ENCODE measurements around the gene FFAR1.
"Not testable (repeated sequence)": the region's sequence is repeated elsewhere in the genome, so short reads cannot be mapped to it uniquely, and the experiment has no call there.

The FFAR1 gene

DNA sequence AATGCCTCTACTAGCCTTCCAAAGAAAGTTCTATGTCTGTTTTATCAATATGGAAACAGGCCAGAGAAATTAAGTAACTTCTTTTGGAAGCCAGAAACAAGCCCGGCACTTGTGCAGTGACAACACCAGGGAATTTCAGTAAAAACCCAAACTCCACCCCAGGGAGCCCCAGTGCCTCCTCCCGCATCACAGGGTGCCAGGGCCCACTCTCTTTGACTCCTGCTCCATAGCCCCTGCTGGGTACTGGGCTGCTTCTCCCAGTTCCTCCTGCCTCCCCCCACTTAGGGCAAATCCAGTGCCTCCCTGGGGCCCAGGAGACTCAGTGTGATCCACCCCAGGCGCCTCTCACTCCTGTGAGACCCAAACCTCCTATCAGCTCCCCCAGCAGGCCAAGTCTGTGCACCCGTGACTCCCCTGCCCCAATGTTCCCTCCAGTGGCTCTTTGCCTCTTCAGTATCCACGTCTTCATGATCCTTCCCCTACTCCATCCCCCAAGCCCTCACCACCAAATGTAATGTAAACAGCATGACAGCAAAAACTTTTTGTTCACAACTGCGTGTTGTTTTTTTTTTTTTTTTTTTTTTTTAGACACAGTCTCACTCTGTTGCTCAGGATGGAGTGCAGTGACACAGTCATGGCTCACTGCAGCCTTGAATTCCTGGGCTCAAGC is 8.2 kb downstream of the FFAR1 start:
- Mint-ChIP-seq H3K27me3 (ENCODE audit: low read depth) (peaks cover 6% of the 10 kb centered on the region), H3K9me3 (no peaks in the 10 kb centered on the region), H3K4me1 (ENCODE audit: low read depth) (peaks cover 15% of the 10 kb centered on the region), H3K36me3 (ENCODE audit: low read depth) (no peaks in the 10 kb centered on the region), H3K27ac (no peak overlapping the region), H3K4me3 (no peak overlapping the region)

DNA sequence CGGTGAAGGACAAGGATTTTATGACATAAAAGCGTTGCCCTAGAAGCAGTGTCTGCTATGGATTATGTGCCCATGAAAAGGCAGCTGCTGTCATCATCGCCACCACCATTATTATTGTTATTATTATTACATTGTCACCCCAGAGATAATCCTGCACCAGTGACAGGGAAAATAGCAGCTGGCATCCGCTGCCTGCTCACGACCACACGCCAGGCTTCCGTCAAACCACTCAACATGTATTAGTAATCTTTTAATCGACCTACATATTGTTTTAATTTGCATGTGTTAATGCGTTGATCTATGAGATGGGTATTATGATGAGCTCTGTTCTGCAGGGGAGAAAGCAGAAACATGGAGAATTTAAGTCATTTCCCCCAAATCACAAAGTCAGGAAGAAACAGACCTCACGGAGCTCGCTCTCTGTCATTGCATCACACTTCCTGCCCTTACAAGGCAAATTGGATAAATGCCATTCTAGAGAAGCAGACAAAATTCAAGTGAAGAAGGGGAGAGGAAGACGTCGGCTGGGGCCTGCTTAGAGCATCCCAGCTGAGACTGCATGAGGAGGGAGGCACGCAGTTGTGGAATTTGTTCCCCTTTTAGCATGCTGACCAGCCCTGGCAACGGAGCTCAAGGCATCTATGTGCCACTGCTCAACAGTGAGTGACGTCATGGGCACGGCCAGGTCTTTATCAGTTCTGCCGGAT is 10.3 kb downstream of the FFAR1 start, which contains the start of gene FFAR3:
Gene FFAR3, plus strand, starts transcription at position 594 of the 707 bp plus-strand sequence. CDS start 431 bp downstream, outside the sequence.
- Mint-ChIP-seq H3K9me3 (no peaks in the 10 kb centered on the region), H3K36me3 (ENCODE audit: low read depth) (no peaks in the 10 kb centered on the region), H3K4me1 (ENCODE audit: low read depth) (peaks cover 11% of the 10 kb centered on the region), H3K4me3 (peak within 1 kb of the TSS; percentile 11), H3K27me3 (ENCODE audit: low read depth) (peaks cover 16% of the 10 kb centered on the region), H3K27ac (no peak within 1 kb of the TSS)

DNA sequence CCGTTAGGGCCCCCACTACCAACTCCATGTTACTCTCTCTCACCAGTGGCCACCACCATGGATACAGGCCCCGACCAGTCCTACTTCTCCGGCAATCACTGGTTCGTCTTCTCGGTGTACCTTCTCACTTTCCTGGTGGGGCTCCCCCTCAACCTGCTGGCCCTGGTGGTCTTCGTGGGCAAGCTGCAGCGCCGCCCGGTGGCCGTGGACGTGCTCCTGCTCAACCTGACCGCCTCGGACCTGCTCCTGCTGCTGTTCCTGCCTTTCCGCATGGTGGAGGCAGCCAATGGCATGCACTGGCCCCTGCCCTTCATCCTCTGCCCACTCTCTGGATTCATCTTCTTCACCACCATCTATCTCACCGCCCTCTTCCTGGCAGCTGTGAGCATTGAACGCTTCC is 11.1 kb downstream of the FFAR1 start:
- H3K4me3 Mint-ChIP-seq; H3K36me3 Mint-ChIP-seq (ENCODE audit: low read depth); H3K27ac Mint-ChIP-seq; H3K9me3 Mint-ChIP-seq: not testable (repeated sequence)
- Mint-ChIP-seq H3K4me1 (ENCODE audit: low read depth) (peaks cover 11% of the 10 kb centered on the region), H3K27me3 (ENCODE audit: low read depth) (peaks cover 16% of the 10 kb centered on the region)

DNA sequence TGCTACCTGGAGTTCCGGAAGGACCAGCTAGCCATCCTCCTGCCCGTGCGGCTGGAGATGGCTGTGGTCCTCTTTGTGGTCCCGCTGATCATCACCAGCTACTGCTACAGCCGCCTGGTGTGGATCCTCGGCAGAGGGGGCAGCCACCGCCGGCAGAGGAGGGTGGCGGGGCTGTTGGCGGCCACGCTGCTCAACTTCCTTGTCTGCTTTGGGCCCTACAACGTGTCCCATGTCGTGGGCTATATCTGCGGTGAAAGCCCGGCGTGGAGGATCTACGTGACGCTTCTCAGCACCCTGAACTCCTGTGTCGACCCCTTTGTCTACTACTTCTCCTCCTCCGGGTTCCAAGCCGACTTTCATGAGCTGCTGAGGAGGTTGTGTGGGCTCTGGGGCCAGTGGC is 11.7 kb downstream of the FFAR1 start:
- peaks cover 16% of the 10 kb centered on the region for H3K27me3 Mint-ChIP-seq (ENCODE audit: low read depth)
- H3K4me3 Mint-ChIP-seq; H3K9me3 Mint-ChIP-seq; H3K27ac Mint-ChIP-seq; H3K36me3 Mint-ChIP-seq (ENCODE audit: low read depth): not testable (repeated sequence)
- H3K4me1 Mint-ChIP-seq (ENCODE audit: low read depth): peaks cover 11% of the 10 kb centered on the region

DNA sequence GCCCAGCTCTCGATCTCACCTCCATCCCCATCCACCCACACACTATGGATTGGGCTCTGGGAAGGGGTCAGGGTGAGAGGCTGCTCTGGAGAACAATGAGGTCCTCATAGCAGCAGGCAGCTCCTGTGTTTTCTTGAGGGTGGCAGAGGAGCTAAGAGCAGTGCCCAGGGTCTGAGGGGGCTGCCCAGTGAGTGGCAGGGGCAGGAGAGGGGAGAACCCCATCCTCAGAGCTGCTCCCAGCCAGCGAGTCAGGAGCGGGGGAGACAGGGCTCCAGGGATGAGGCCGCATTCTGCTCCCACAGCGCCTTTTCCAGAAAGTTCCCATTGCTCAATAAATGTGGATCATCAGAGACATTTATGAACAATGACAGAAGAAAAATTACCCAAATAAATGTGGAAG is 12.4 kb downstream of the FFAR1 start:
- H3K27ac Mint-ChIP-seq; H3K9me3 Mint-ChIP-seq; H3K4me3 Mint-ChIP-seq; H3K36me3 Mint-ChIP-seq (ENCODE audit: low read depth): not testable (repeated sequence)
- Mint-ChIP-seq H3K27me3 (ENCODE audit: low read depth) (peaks cover 16% of the 10 kb centered on the region), H3K4me1 (ENCODE audit: low read depth) (peaks cover 11% of the 10 kb centered on the region)

DNA sequence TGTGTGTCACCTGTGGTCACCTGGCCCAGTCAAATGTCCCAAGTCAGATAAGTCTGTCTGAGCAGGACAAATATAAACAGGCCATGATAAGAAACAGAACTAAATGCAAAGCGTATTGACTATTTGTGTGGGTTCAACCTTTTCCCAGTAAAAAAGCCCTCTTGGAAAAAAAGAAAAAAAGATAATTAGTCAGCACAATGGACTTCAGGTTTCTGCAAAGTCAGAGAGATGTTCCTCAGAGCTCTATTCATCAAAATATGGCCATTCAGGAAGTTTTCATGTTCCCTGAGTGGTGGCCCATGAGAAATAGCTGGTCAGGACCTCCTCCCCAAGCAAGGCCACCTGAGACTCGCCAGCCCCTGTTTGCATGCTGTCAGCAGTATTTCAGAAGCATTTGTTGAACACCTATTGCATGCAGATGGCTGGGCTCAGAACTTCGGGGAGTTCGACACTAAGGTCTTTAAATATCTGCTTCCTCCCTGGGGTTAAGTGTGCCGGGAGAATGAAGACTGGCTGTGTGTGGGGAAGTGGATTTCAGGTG is 13.2 kb downstream of the FFAR1 start:
- Mint-ChIP-seq H3K9me3 (no peaks in the 10 kb centered on the region), H3K36me3 (ENCODE audit: low read depth) (no peaks in the 10 kb centered on the region), H3K27ac (no peak overlapping the region), H3K4me3 (no peak overlapping the region), H3K27me3 (ENCODE audit: low read depth) (peaks cover 16% of the 10 kb centered on the region), H3K4me1 (ENCODE audit: low read depth) (peaks cover 11% of the 10 kb centered on the region)

DNA sequence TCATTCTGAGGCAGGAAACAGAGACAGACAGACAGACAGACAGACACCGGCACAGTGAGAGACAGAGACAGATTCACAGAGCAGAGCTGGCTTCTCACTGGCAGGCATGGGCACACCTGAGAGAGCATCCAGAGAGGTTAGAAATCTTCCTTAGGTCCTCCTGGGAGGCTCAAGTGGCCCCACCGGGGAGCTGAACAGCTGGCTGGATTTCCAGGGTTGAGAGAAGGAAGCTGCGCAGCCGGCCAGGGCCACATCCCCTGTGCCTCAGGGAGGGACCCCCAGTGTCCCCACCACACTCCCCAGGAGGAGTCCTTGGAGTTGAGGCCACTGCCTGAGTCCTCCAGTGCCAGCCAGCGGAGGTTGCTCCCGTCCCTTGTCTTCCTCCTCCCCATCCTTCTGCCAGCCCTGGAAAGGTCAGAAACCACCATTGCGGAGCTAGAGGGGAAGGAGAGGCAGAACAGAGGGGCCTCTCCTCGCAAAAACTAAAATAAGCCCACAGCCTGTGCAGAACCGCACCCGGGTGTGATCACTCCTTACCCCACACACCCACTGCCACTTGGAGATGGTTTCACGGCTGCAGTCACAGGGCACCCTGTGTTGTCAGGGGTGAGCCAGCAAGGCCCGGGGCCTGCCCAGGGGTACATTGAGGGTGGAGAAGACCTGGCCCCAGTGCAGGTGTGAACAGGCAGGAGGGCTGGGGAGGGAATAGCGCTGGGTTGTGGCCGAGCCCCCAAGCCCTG is 14.7 kb downstream of the FFAR1 start:
- peaks cover 9% of the 10 kb centered on the region for H3K4me1 Mint-ChIP-seq (ENCODE audit: low read depth)

DNA sequence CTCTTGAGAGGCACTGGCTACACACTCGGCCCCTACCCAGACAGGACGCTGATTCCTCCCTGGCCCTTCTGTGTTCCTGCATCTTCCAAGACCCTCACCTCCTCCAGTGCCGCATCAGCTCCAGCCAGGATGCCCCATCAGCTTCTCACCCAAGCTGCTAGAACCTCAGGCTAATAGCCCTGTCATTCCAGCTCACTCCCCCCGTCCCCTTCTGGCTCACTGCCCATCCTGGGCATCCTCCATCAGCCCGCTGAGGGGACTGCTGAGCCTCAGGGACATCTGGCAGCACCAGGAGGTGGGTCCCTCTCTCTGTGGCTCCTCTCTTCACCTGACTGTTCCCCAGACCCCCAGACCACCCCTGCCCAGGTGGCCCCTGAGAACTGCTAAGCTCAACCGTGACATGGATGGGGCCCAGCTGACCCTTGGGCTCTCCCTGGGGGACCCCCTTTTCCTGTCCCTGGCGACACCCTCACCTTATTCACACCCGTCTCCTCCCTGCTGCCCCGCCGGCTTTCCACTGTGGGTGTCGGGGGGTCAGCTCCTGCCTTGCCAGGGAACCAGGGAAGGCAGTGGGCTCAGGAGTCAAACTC is 15.4 kb downstream of the FFAR1 start:
- H3K9me3 Mint-ChIP-seq: no peaks in the 10 kb centered on the region
- no peak overlapping the region for H3K4me3 Mint-ChIP-seq
- H3K36me3 Mint-ChIP-seq (ENCODE audit: low read depth): no peaks in the 10 kb centered on the region
- H3K27me3 Mint-ChIP-seq (ENCODE audit: low read depth): peaks cover 30% of the 10 kb centered on the region
- H3K27ac Mint-ChIP-seq: no peak overlapping the region
- H3K4me1 Mint-ChIP-seq (ENCODE audit: low read depth): peaks cover 3% of the 10 kb centered on the region

More for the DNA sequence above, 14.7 kb downstream of the FFAR1 start:
- H3K27ac Mint-ChIP-seq: no peak overlapping the region
- H3K9me3 Mint-ChIP-seq: no peaks in the 10 kb centered on the region
- no peak overlapping the region for H3K4me3 Mint-ChIP-seq
- H3K36me3 Mint-ChIP-seq (ENCODE audit: low read depth): no peaks in the 10 kb centered on the region
- H3K27me3 Mint-ChIP-seq (ENCODE audit: low read depth): peaks cover 24% of the 10 kb centered on the region

DNA sequence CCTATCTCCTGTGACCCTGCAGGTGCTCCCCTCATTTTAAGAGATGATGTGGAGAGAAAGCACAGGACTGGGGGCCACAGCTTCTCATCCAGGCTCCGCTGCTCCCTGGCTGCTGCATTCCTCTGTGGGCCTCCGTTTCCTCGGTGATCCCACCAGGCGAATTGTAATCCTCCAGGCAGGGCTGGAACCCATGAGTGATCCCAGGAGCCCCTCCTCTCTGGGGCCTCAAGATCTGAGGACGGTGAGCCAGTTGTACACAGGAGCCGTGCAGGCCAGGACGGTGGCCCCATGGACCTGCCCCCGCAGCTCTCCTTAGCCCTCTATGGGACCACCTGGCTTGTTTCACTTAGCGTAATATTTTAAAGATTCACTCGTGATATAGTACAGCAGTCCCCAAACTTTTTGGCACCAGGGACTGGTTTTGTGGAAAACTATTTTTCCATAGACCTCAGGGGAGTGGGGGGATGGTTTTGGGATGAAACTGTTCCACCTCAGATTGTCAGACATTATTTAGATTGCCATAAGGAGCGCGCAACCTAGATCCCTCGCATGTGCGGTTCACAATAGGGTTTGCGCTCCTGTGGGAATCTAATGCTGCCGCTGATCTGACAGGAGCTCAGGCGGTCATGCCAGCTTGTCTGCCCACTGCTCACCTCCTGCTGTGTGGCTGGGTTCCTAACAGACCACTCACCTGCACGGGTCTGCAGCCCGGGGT is 16.2 kb downstream of the FFAR1 start:
- Mint-ChIP-seq H3K9me3 (no peaks in the 10 kb centered on the region), H3K27ac (no peak overlapping the region), H3K4me3 (no peak overlapping the region), H3K4me1 (ENCODE audit: low read depth) (no peaks in the 10 kb centered on the region), H3K36me3 (ENCODE audit: low read depth) (no peaks in the 10 kb centered on the region), H3K27me3 (ENCODE audit: low read depth) (peaks cover 38% of the 10 kb centered on the region)

DNA sequence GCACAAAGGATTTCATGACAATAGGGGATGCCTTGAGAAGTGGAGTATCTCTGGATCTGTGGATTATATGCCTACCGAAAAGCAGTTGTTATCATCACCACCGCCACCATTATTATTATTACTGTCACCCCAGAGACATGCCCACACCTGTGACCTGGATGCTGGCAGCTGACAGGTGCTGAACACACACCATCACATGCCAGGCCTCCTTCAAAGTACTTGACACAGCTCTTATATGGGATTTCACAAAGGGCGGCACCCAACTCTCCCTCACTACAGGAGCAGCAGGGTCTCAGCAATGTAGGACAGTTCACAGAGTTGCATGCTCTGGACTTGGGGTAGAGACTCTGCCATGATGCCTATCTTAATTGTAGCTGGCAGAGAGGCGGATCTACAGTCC is 17.6 kb downstream of the FFAR1 start:
- H3K27me3 Mint-ChIP-seq (ENCODE audit: low read depth): peaks cover 47% of the 10 kb centered on the region
- no peak overlapping the region for H3K27ac Mint-ChIP-seq
- no peaks in the 10 kb centered on the region for H3K4me1 Mint-ChIP-seq (ENCODE audit: low read depth)
- H3K4me3 Mint-ChIP-seq: no peak overlapping the region
- no peaks in the 10 kb centered on the region for H3K36me3 Mint-ChIP-seq (ENCODE audit: low read depth)
- no peaks in the 10 kb centered on the region for H3K9me3 Mint-ChIP-seq

DNA sequence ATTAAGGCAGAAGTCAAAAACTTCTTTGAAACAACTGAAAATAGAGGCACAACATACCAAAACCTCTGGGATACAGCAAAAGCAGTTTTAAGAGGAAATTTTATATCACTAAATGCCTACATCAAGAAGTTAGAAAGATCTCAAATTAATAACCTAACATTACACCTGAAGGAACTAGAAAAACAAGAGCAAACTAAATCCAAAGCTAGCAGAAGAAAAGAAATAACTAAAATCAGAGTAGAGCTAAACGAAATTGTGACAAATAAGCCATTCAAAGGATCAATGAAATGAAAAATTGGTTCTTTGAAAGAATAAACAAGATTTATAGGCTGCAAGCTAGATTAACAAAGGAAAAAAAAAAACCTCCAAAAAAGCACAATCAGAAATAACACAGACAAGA is 20.7 kb downstream of the FFAR1 start:
- Mint-ChIP-seq H3K4me3 (no peak overlapping the region), H3K36me3 (ENCODE audit: low read depth) (no peaks in the 10 kb centered on the region), H3K27me3 (ENCODE audit: low read depth) (peaks cover 37% of the 10 kb centered on the region), H3K27ac (no peak overlapping the region), H3K4me1 (ENCODE audit: low read depth) (no peaks in the 10 kb centered on the region), H3K9me3 (no peaks in the 10 kb centered on the region)

DNA sequence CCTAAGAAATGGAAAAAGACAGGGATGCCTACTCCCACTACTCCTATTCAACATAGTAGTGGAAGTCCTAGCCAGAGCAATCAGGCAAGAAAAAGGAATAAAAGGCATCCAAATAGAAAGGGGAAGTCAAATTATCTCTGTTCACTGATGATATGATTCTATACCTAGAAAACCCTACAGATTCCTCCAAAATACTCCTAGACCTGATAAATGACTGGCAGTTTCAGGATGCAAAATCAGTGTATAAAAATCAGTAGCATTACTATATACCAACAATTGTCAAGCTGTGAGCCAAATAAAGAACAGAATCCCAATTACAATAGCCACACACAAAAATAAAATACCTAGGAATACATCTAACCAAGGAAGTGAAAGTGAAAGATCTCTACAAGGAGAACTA is 21.8 kb downstream of the FFAR1 start:
- no peak overlapping the region for H3K4me3 Mint-ChIP-seq
- H3K27ac Mint-ChIP-seq: no peak overlapping the region
- peaks cover 37% of the 10 kb centered on the region for H3K27me3 Mint-ChIP-seq (ENCODE audit: low read depth)
- H3K4me1 Mint-ChIP-seq (ENCODE audit: low read depth): no peaks in the 10 kb centered on the region
- no peaks in the 10 kb centered on the region for H3K9me3 Mint-ChIP-seq
- no peaks in the 10 kb centered on the region for H3K36me3 Mint-ChIP-seq (ENCODE audit: low read depth)

DNA sequence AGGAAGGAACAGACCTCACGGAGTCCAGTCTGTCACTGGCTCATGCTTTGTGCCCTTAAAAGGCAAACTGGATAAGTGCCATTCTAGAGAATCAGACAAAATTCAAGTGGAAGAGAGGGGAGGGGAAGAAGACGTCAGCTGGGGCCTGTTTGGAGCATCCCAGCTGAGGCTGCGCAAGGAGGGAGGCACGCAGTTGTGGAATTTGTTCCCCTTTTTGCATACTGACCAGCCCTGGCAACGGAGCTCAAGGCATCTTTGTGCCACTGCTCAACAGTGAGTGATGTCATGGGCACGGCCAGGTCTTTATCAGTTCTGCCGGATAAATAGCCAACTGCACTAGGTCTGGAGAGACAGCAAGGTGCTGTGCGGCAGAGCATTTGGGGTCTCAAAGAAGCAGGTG is 23.0 kb downstream of the FFAR1 start, which contains the start of gene GPR42:
Gene GPR42, plus strand, starts transcription at position 347 of the 400 bp plus-strand sequence. CDS start 292 bp downstream, outside the sequence.
- H3K36me3 Mint-ChIP-seq (ENCODE audit: low read depth): no peaks in the 10 kb centered on the region
- no peaks in the 10 kb centered on the region for H3K9me3 Mint-ChIP-seq
- H3K4me3 Mint-ChIP-seq: no peak within 1 kb of the TSS
- peaks cover 3% of the 10 kb centered on the region for H3K4me1 Mint-ChIP-seq (ENCODE audit: low read depth)
- peaks cover 47% of the 10 kb centered on the region for H3K27me3 Mint-ChIP-seq (ENCODE audit: low read depth)
- H3K27ac Mint-ChIP-seq: no peak within 1 kb of the TSS

DNA sequence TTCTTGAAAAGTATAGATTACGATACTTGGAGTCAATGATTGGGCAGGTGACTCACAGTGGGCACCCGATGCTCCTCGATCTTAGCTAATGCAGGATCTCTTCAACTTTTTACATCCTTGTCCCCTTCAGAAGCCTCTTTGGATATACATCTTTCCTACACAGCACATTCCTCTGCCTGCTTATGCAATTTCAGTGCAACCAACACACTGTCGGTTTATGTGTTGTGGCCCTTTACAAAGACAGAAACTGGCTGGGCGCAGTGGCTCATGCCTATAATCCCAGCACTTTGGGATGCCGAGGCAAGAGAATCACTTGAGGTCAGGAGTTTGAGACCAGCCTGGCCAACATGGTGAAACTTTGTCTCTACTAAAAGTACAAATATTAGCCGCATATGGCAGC is 25.8 kb downstream of the FFAR1 start:
- no peaks in the 10 kb centered on the region for H3K36me3 Mint-ChIP-seq (ENCODE audit: low read depth)
- no peak overlapping the region for H3K27ac Mint-ChIP-seq
- H3K4me1 Mint-ChIP-seq (ENCODE audit: low read depth): peaks cover 8% of the 10 kb centered on the region
- H3K27me3 Mint-ChIP-seq (ENCODE audit: low read depth): peaks cover 26% of the 10 kb centered on the region
- H3K4me3 Mint-ChIP-seq: no peak overlapping the region
- H3K9me3 Mint-ChIP-seq: no peaks in the 10 kb centered on the region
